COLO829 (cell line): ENCODE measurements around the gene USP25.

Experiments used
- DNase-seq: peaks from one replicate; pipeline ENCODE4 v3.0.0; 2012; ENCODE audit warnings: low spot score

Gene USP25

DNA sequence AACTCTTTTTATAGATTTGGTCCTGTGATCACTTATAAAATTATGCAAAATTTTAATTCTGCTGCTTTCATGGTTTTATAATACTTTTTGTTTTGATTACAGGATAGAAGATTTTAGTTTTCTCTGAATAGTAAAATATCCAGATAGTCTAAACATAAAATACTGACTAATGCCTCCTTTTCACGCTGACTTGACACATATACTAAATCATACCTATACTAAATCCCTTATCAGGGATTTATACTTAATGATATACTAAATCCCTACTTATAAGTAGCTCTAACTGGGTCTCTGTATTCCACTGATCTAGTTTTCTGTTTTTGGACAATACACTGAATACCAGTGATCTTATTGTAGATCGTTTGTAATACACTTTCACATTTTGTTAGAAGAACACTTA, 128.0 kb downstream of the USP25 start:
- no peak for DNase-seq

DNA sequence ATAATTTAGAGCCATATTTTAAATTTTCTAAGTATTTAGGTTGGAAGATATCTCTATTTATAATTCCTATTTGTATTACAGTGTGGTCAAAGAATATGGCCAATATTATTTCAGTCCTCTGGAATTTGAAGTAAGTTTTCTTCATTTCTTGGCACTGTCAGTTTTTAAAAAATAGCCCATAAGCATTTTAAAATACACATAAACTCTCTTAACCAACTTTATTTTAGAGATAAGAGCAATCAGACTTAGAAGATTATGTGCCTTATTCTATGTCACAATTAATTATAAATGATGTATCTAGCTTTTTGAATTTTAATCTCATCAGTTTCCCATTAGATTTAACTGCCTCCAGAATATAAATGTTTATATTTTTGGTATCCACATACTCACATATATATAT, 130.8 kb downstream of the USP25 start:
- DNase-seq, result no peak

DNA sequence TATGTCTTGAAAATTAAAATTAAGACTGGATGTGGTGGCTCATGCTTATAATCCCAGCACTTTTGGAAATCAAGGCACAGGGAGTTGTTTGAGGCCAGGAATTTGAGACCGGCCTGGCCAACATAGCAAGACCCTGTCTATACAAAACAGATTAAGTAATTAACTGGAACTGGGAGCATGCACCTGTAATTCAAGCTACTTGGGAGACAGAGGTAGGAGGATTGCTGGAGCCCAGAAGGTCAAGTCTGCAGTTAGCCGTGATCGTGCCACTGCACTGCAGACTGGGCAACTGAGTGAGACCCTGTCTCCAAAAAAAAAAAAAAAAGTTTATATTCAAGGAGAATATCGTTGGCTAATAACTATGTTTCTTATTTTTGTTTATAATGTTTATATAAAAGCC, 139.2 kb downstream of the USP25 start:
- DNase-seq, result no peak

DNA sequence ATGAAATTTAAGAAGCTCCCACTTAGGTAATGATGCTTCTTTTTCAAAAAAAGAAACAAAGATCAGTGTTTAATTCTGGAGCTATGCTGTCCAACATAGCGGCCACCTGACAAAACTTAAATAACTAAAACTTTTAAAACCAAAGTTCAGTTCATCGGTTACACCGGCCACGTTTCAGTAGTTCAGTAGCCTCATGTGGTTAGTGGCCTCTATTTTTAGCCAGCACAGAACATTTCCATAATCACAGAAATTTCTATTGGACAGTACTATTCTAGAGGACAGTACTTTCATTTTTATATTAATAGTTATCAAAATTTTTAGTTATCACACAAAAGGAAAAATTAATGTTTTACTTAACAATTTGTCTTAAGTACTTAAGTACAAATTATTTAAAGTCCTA, 141.0 kb downstream of the USP25 start:
- DNase-seq, result no peak

DNA sequence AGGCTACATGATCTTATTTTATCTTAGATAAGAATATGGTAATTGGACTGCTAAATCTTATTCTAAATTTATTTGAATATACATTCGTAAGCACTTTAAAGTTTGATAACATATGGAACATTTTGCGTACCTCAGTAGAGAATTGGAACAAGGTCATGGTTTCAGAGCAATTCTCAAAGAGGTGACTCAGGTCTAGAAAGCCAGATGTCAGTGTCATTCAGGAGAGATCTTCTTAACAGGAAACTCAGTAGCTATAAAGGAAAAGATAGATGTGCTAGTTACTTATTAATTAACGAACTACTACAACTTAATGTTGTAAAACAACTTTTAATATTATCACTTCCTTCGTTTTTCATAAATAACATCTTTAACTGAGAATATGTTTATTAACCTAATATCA, 142.5 kb downstream of the USP25 start:
- no peak for DNase-seq

DNA sequence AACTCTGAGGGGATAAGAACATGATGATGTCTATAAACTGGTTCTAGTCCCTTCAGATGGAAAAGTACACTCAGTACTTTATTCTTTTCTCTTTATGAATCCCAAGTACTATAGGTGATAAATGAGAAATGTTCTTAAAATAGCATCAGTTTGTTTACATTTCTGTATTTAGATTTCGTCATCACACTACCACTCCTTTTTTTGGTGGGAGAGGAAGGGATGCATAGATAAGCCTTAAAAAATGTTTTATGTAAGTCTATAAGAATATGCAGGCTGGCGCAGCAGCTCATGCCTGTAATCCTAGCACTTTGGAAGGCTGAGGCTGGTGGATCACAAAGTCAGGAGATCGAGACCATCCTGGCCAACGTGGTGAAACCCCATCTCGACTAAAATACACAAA, 144.8 kb downstream of the USP25 start:
- no peak for DNase-seq

DNA sequence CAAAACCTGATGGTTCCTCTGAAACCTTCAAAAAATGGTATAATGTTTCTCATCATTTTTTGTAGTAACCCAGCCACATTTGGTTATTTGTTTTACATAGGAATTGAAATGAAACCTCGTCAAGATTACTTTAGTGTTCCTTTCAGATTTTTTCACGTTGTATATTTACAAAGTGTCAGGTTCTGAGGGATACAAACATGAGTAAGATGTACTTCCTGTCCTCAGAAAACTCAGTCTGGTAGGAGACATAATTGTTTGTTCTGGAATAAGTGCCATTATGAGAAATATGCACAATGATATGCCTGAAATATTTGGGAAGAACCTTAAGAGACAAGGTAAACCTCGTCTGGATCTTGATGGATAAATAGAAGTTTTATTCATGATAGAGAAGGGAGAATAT, 145.5 kb downstream of the USP25 start:
- DNase-seq, result no peak

DNA sequence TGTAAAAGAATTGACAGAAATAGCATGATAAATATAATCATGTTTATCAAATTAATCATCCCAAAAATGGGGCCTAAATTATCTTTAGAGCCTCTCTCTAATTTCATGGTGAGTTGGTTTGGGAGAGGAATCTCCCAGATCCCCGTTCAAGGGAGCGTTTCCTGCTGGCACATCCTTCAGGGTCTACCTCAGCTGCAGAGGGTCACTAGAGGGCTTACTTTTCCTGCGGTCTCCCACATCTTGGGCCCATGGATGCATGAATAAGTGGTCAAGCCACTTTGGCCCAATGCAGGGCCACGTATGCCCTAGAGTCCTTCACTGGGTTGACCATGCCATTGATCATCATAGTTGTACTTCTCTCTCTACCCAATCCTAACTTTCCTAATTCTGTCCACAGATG, 164.1 kb downstream of the USP25 start:
- DNase-seq, result no peak

DNA sequence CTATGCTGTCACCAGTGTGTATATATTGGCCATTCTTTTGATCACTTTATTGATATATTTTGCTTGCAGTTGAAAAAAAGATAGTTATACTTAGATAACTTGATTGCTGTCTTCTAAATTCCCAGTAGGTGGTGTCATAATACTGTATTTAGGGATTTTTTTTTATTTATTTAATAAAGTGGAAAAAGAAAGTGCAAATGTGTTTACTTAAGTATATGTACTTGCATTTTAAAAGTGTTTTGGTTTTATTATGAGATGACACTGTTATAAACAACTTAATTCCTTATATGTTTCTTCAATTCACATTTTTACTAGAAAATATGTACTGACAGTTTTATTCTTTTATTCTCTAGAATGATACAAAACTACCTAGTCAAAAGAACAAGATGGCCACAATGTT, 164.8 kb downstream of the USP25 start:
- no peak for DNase-seq

DNA sequence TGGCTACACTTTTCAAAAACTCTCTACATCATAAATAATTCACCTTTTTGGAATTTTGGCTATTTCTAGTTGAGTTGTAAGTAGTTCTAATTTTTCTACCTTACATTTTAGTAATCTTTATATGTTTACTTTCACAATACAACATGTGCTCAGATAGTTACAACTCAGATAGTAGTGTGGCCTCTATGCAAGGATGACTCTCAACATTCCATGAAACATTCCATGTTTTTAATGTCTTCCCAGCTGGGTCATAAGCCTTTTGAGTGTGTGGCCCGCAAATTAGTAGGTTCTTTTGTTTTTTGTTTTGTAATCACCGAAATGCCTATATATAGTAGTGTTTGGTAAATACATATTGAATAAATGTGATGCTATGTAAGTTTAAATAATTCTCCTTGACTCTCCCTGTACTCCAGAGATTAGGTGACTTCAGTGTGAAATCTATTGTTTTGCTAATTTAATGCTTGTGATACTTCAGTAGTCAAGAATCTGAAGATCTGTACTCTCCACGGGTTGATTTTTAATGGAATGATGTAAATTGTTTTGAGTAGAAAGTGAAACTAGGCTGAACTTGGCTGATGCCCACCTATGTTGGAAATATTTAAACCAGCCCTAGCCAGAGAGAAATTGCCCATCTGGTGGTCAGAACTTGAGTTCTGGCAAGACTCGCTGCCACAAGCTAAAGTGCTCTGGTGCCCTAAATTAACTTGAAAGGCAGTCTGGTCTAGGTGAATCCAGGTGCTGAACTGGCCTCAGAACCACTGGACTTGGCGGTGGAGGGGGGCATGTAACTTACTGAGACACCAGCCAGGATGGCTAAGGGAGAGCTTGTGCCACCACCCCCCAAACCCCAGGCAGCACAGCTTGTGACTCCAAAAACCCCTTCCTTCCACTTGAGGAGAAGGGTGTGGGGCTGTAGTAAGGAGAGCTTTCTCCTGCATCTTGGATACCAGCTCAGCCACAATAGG, 165.6 kb downstream of the USP25 start:
- DNase-seq, result no peak

DNA sequence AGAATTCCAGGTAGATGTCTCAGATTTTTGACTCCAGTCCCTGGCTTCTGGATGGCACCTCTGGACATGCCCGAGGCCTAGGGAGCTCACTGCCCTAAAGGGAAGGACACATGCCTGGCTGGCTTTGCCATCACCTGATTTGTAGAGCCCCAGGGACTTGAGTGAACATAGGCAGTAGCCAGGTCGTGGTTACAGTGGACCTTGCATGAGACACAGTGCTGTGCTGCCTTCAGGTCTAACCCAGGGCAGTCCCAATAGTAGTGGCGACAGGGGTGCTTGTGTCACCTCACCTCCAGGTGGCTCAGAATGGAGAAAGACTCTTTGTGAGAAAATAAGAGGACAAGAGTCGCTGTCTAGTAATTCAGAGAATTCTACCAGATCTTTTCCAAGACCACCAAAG, 166.7 kb downstream of the USP25 start:
- no peak for DNase-seq

DNA sequence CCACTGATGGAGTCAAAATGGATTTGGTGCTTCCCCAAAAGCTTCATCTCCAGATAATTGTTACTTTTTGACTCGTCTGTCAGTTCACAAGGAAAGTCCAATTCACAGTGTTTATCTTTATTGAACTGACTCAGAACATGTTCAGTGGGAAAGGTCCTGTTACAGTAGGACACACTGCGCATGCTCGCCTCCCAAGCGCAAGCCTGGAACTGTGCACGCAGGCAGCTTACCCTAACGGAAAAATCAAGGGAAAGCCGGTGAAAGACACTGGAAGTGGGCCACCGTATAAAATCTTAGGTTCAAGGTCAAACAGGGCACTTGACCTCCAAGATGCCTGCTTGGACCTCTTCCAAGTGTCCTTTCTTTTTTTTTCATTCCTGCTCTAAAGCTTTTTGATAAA, 174.6 kb downstream of the USP25 start:
- DNase-seq, result no peak

DNA sequence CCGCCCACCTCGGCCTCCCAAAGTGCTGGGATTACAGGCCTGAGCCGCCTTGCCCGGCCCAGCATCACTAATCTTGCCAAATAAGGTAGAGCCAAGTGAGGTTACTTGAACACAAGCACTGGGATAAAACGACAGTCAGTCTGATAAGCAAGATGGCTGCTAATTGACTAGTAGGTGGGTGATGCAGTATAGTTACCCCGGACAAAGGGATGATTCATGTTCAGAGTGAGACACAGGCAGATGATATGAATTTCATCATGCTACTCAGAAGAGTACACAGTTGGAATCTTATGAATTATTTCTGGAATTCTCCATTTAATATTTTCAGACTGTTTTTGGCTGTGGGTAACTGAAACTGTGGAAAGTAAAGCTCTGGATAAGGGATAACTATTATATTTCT, 178.4 kb downstream of the USP25 start:
- peak; percentile 19 for DNase-seq

DNA sequence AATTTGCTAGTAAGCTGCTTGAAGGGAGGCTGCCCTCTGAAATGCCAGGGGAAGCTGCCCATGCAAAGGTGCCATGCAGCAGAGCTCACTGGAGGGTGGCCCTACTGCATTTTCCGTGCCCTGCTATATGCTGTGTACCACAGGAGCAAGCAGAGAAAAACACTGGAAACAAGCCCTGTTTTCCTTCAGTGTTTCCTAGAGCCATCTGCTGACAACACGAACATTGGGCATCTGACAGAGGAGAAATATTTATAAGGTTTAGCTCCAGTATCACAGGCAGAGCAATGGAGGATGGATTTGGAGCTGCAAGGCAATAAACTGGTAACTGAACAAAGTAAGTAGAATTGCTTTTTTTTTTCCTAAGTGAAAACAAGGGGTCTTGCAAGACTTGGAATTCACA, 198.4 kb downstream of the USP25 start:
- DNase-seq, result no peak

DNA sequence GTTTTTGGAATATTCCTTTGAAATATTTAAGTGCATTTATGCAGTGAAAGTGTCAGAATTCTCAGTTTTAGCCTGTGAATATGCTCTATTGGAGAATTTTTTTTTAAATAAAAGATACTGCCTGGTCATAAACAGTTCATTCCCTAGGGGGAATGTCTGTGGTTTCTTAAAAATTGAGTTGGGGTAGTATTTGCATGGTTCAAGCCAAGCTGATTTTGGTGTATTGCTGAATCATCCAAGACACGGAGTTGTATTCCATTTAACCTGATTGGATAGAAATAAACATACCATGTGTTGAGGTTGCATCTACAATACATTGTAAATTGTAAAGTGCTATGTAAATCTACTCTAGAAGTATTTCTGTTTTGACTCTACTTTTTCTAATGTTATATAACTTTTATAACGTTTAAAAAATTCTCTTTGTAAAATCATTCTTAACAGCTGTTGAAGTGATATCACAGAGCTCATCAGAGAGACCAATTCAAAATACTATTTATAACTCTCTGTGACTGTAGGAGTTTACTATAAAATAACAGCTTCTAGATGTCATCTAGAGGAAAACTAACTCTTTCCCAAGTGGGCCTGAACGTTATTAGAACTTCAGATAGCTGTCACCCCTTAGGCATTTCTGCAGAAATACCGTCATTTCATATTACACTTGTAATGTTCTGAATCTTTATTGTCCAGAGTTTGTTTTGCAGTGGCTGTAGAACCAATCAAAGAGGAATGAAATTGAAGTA, 199.1 kb downstream of the USP25 start:
- DNase-seq, result no peak

DNA sequence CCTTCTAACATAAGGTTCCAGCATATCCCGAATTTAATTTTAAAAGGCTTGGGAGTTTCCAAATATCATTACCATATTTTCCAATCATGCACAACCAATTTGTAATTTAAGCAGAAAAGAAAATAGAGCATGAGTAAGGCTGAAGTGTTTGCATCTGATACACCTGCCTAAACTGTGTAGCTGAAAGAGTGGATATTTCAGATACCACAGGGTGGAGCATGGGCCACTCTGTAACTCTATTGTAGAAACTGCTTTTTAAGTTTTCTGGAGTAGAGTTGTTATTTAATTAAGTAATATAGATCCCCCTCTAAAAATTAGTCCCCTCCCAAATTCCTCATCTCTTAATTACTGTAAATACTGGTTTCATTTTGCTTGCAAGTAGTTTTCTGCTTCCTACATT, 199.8 kb downstream of the USP25 start:
- DNase-seq, result no peak
